H1 (cell line): ENCODE measurements around the gene MTPN. TPM values are rescaled to one million over a fixed set of nuclear protein-coding genes. Genes with fewer than 3 reads are reported as not detected.
A peak's percentile ranks its signal among the peaks of the same experiment; 100 is the strongest.

Source experiments
- CTCF ChIA-PET: fragments of 300-600 bp; sonication (Branson Sonifier 250); formaldehyde crosslinking; loops from one replicate; lab custom pipeline; 2021; ENCODE audit not compliant: partially characterized antibody; lab: Charles Lee
- POLR2A ChIA-PET: fragments of 300-600 bp; sonication (Branson Sonifier 250); formaldehyde crosslinking; loops from one replicate; lab custom pipeline; 2021; ENCODE audit warnings: inconsistent platforms; ENCODE audit not compliant: partially characterized antibody; lab: Charles Lee
- DNase-seq, 2 experiments: peaks; one replicate each; pipeline versions ENCODE4 v3.0.0 to v3.0.0-alpha.2; 2010 to 2022; ENCODE audit warnings: low spot score in 2 of 2, low read depth in 1 of 2, mixed read lengths in 1 of 2
- FAIRE-seq: peaks from 2 replicates; lab custom pipeline; 2011; peaks lifted over from hg19 to GRCh38; lab: Jason Lieb, UNC
- H2AFZ ChIP-seq: 2 replicates; pipeline ENCODE4 v1.8.1; 2012; ENCODE audit warnings: low read length, inconsistent platforms
- H2AK5ac ChIP-seq: 2 replicates; pipeline ENCODE4 v1.6.1; 2013; ENCODE audit warnings: low read depth, low read length
- H2BK120ac ChIP-seq: replicated peaks from 2 replicates; pipeline ENCODE3; 2013; ENCODE audit warnings: low read depth, low read length, inconsistent platforms
- H2BK12ac ChIP-seq: 2 replicates; pipeline ENCODE4 v1.6.1; 2013; ENCODE audit warnings: low read depth, low read length
- H2BK15ac ChIP-seq: 2 replicates; pipeline ENCODE4 v1.6.1; 2013; ENCODE audit warnings: low read length
- H2BK20ac ChIP-seq: 2 replicates; pipeline ENCODE4 v1.6.1; 2013; ENCODE audit warnings: low read length
- H2BK5ac ChIP-seq: 2 replicates; pipeline ENCODE4 v1.6.1; 2013; ENCODE audit warnings: low read depth, low read length
- H3K14ac ChIP-seq: 2 replicates; pipeline ENCODE4 v1.6.1; 2013; ENCODE audit warnings: inconsistent platforms; ENCODE audit not compliant: insufficient read length
- H3K18ac ChIP-seq: 2 replicates; pipeline ENCODE4 v1.6.1; 2013; ENCODE audit warnings: low read length; ENCODE audit errors: extremely low read depth
- H3K23ac ChIP-seq: 2 replicates; pipeline ENCODE4 v1.6.1; 2013; ENCODE audit warnings: inconsistent platforms; ENCODE audit not compliant: insufficient read length
- H3K23me2 ChIP-seq: 2 replicates; pipeline ENCODE4 v1.6.1; 2013; ENCODE audit warnings: low read depth, low read length
- H3K27ac ChIP-seq: 2 replicates; pipeline ENCODE4 v1.6.1; 2011; ENCODE audit warnings: low read depth, low read length, inconsistent platforms
- H3K27me3 ChIP-seq, 4 experiments: replicated peaks in 1 of 4; 1 replicate in 1 of 4; 2 replicates in 3 of 4; pipeline versions ENCODE4 v1.6.1 to v1.8.1; 2011 to 2013; ENCODE audit warnings: low read length in 3 of 4, mild to moderate bottlenecking in 3 of 4, inconsistent platforms in 2 of 4, mixed read lengths in 2 of 4, moderate library complexity in 1 of 4; ENCODE audit not compliant: control insufficient read depth in 3 of 4, insufficient read depth in 3 of 4; ENCODE audit errors: extremely low read depth in 1 of 4
- H3K36me3 ChIP-seq, 4 experiments: 2 replicates each; pipeline versions ENCODE4 v1.6.1 to v1.8.1; 2011 to 2013; ENCODE audit warnings: mild to moderate bottlenecking in 4 of 4, low read length in 3 of 4, moderate library complexity in 2 of 4, control low read depth in 1 of 4, inconsistent platforms in 1 of 4; ENCODE audit not compliant: insufficient read depth in 4 of 4, control insufficient read depth in 2 of 4
- H3K4ac ChIP-seq: replicated peaks from 2 replicates; pipeline ENCODE3; 2013; ENCODE audit warnings: low read length, low read depth, mixed read lengths, inconsistent platforms; ENCODE audit not compliant: insufficient read length
- H3K4me1 ChIP-seq, 4 experiments: replicated peaks in 1 of 4; 1 replicate in 1 of 4; 2 replicates in 3 of 4; pipeline versions ENCODE4 v1.6.1 to v1.8.1; 2011 to 2013; ENCODE audit warnings: low read length in 3 of 4, inconsistent platforms in 2 of 4, mixed read lengths in 1 of 4; ENCODE audit not compliant: insufficient read depth in 4 of 4, control insufficient read depth in 3 of 4
- H3K4me2 ChIP-seq, 2 experiments: 2 replicates each; pipeline versions ENCODE4 v1.6.1 to v1.8.1; 2011 to 2013; ENCODE audit warnings: low read depth in 2 of 2, low read length in 2 of 2, control low read depth in 1 of 2, inconsistent platforms in 1 of 2, mild to moderate bottlenecking in 1 of 2; ENCODE audit not compliant: insufficient read depth in 1 of 2
- H3K4me3 ChIP-seq, 4 experiments: fragments of 200-600, 300-600 bp in 1 of 4; sonication (generic), shearing (Covaris generic), sonication (Bioruptor Twin) in 1 of 4; 2 replicates each; pipeline versions ENCODE4 v1.5.1 to v1.8.1; 2011 to 2016; ENCODE audit warnings: low read length in 4 of 4, low read depth in 3 of 4, control low read depth in 2 of 4, inconsistent platforms in 2 of 4, mild to moderate bottlenecking in 2 of 4, mixed read lengths in 1 of 4, moderate library complexity in 1 of 4; ENCODE audit not compliant: insufficient read depth in 2 of 4; ENCODE audit errors: extremely low read depth in 1 of 4
- H3K56ac ChIP-seq: replicated peaks from 2 replicates; pipeline ENCODE3; 2013; ENCODE audit warnings: low read depth, mild to moderate bottlenecking, mixed read lengths, low read length, inconsistent platforms; ENCODE audit not compliant: insufficient read length
- H3K79me1 ChIP-seq: 2 replicates; pipeline ENCODE4 v1.6.1; 2013; ENCODE audit warnings: low read depth, low read length, control low read depth
- H3K79me2 ChIP-seq, 2 experiments: 2 replicates each; pipeline versions ENCODE4 v1.6.1 to v1.8.1; 2012 to 2013; ENCODE audit warnings: low read length in 2 of 2, mild to moderate bottlenecking in 2 of 2, inconsistent platforms in 1 of 2; ENCODE audit not compliant: insufficient read depth in 2 of 2, control insufficient read depth in 1 of 2
- H3K9ac ChIP-seq, 4 experiments: replicated peaks in 1 of 4; 1 replicate in 1 of 4; 2 replicates in 3 of 4; pipeline versions ENCODE4 v1.6.1 to v1.8.1; 2011 to 2013; ENCODE audit warnings: low read depth in 3 of 4, low read length in 3 of 4, control low read depth in 2 of 4, mild to moderate bottlenecking in 2 of 4, moderate library complexity in 2 of 4, inconsistent platforms in 1 of 4; ENCODE audit errors: extremely low read depth in 1 of 4
- H3K9me3 ChIP-seq, 2 experiments: 2 replicates each; pipeline versions ENCODE4 v1.6.1 to v1.8.1; 2012 to 2013; ENCODE audit warnings: mild to moderate bottlenecking in 2 of 2, moderate library complexity in 2 of 2, control low read depth in 1 of 2, inconsistent platforms in 1 of 2, low read depth in 1 of 2, low read length in 1 of 2, mixed read lengths in 1 of 2; ENCODE audit not compliant: insufficient read depth in 2 of 2
- H4K20me1 ChIP-seq, 2 experiments: replicated peaks in 1 of 2; 2 replicates each; pipeline versions ENCODE3 to v1.8.1; 2011 to 2013; ENCODE audit warnings: inconsistent platforms in 2 of 2, low read length in 2 of 2, mild to moderate bottlenecking in 1 of 2; ENCODE audit not compliant: insufficient read depth in 2 of 2, control insufficient read depth in 1 of 2
- H4K5ac ChIP-seq: 2 replicates; pipeline ENCODE4 v1.6.1; 2013; ENCODE audit warnings: low read length, low read depth, mixed read lengths, inconsistent platforms; ENCODE audit not compliant: insufficient read length
- H4K8ac ChIP-seq: 2 replicates; pipeline ENCODE4 v1.8.0; 2013; ENCODE audit warnings: mild to moderate bottlenecking, moderate library complexity, low read length, inconsistent platforms; ENCODE audit not compliant: insufficient read depth; ENCODE audit errors: extremely low read depth
- H4K91ac ChIP-seq: replicated peaks from 2 replicates; pipeline ENCODE3; 2013; ENCODE audit warnings: low read length, mixed read lengths, inconsistent platforms; ENCODE audit not compliant: insufficient read length
- CTCF ChIP-seq, 3 experiments: IDR thresholded peaks; 1 replicate in 2 of 3; 2 replicates in 1 of 3; pipeline versions ENCODE4 v1.5.1 to v1.6.1; 2011; ENCODE audit warnings: low read length in 3 of 3, mild to moderate bottlenecking in 3 of 3, inconsistent platforms in 2 of 3, low read depth in 1 of 3, moderate library complexity in 1 of 3; ENCODE audit not compliant: insufficient read depth in 1 of 3; ENCODE audit errors: control extremely low read depth in 1 of 3
- MAFK ChIP-seq: IDR thresholded peaks from 2 replicates; pipeline ENCODE4 v1.6.1; 2012; ENCODE audit warnings: low read depth, mild to moderate bottlenecking, improper control_type of control experiment, low read length
- PHF8 ChIP-seq: fragments of 200-600 bp; sonication (generic); conservative IDR thresholded peaks from 2 replicates; pipeline ENCODE4 v1.7.1; 2012; ENCODE audit warnings: low read depth, mild to moderate bottlenecking, inconsistent platforms, low read length, moderate library complexity
- RAD21 ChIP-seq, 2 experiments: IDR thresholded peaks in 1 of 2; conservative IDR thresholded peaks in 1 of 2; 2 replicates each; pipeline ENCODE4 v1.6.1; 2011; ENCODE audit warnings: low read depth in 2 of 2, low read length in 2 of 2, improper control_type of control experiment in 1 of 2, inconsistent platforms in 1 of 2, mild to moderate bottlenecking in 1 of 2, moderate library complexity in 1 of 2
- SP2 ChIP-seq: IDR thresholded peaks from 2 replicates; pipeline ENCODE4 v1.6.1; 2012; ENCODE audit warnings: mild to moderate bottlenecking, low read length, inconsistent platforms
- WGBS, 2 experiments: shearing (Covaris generic) in 1 of 2; methylation state at CpG; one replicate each; pipeline versions ENCODE4 v1.1.6 to v1.1.7; 2013 to 2015; ENCODE audit warnings: low lambda C conversion rate in 2 of 2, mixed read lengths in 2 of 2, inconsistent platforms in 1 of 2, low coverage in 1 of 2, missing lambda C conversion rate in 1 of 2; ENCODE audit not compliant: insufficient replicate concordance in 2 of 2, insufficient coverage in 1 of 2, insufficient read length in 1 of 2; ENCODE audit errors: extremely low coverage in 1 of 2, missing lambda C conversion rate in 1 of 2; 5-methylcytosine and 5-hydroxymethylcytosine counted together
- polyA plus RNA-seq, 7 experiments: library from polyadenylated mRNA; depleted of rRNA in 3 of 7; stranded (reverse) in 5 of 7; unstranded in 2 of 7; fragments of >200 nt in 5 of 7; fragments of 200-250 nt in 2 of 7; gene quantifications; 1 replicate in 5 of 7; 2 replicates in 1 of 7; 4 replicates in 1 of 7; pipeline versions ENCODE4 v1.2.1 to v1.2.3, GENCODE V29; 2011 to 2013; ENCODE audit warnings: missing spikeins in 2 of 7, mixed read lengths in 2 of 7
- total RNA-seq: library from RNA; stranded (reverse); fragmentation: NEBNext Ultra II Directional; extraction: Animal tissue kit (Norgen Biotek cat#: 25700); gene quantifications from 2 replicates; pipeline ENCODE4 v1.2.1, GENCODE V29; 2021

The MTPN gene
- total and polyA plus RNA-seq, 2 of the 8 experiments (the other 6 are each of a cell fraction or from before 2014, with no cell fraction given) = 33.0 to 101 TPM

GRCh38 chr7:136009488-136010079 is 32.4 kb upstream of the MTPN start:
- Histone ChIP-seq H3K4me1 (no peaks in the 10 kb centered on the region), H4K20me1 (no peaks in the 10 kb centered on the region), H3K4me3 (no peak overlapping the region), H3K23ac (no peak overlapping the region), H2BK20ac (no peak overlapping the region), H2BK12ac (no peak overlapping the region), H3K4ac (no peak overlapping the region), H2BK120ac (no peak overlapping the region), H4K91ac (no peak overlapping the region), H3K9ac (no peak overlapping the region), H3K18ac (no peak overlapping the region), H3K9me3 (no peaks in the 10 kb centered on the region), H4K5ac (no peak overlapping the region), H3K14ac (no peak overlapping the region), H2BK15ac (no peak overlapping the region), H2AK5ac (no peak overlapping the region), H3K79me1 (no peaks in the 10 kb centered on the region), H2BK5ac (no peak overlapping the region), H4K8ac (no peak overlapping the region), H3K79me2 (no peaks in the 10 kb centered on the region), H2AFZ (peak overlapping the region; percentile 61), H3K23me2 (no peaks in the 10 kb centered on the region), H3K27ac (no peak overlapping the region), H3K56ac (no peak overlapping the region), H3K4me2 (no peak overlapping the region), H3K27me3 (no peaks in the 10 kb centered on the region), H3K36me3 (no peaks in the 10 kb centered on the region)
- TF ChIP-seq MAFK (no peak), PHF8 (no peak), CTCF (IDR thresholded peaks at IDR 0.05; ENCODE audit: control extremely low read depth in 1 of 3, insufficient read depth in 1 of 3, low read depth in 1 of 3, low read length in 3 of 3) (peak in 2 of 3 experiments; percentile 27 to 46; a peak in 2 of 4 replicates), RAD21 (IDR thresholded peaks at IDR 0.05 in 1 of 2, conservative IDR thresholded peaks at IDR 0.05 in 1 of 2; ENCODE audit: low read depth in 2 of 2, low read length in 2 of 2) (peak; percentile 62 to 64), SP2 (no peak)
- FAIRE-seq (no peak), DNase-seq (no peak)
- POLR2A ChIA-PET = no interaction called here
- 54% methylated on average over 4 of the region's 4 CpGs; no CpG with 5 or more reads in 1 of the 2 experiments for WGBS, 2 experiments
- CTCF ChIA-PET = interaction anchor here (0.6 to 4.2 kb wide), 20 partner anchors 9 to 752 kb away, joined by 3 to 33 read pairs (median 6); no protein-coding TSS in a partner anchor
